Measurements from ENCODE around the gene SMG9.

SMG9 gene

GRCh38 chr19:43748685-43749084, 6.1 kb downstream of the SMG9 start:
- no peak for TF ChIP-seq CTCF (IDR thresholded peaks at IDR 0.05; ENCODE audit: low read depth, low read length, missing control alignments)
- H3K4me3 ChIP-seq (ENCODE audit: low read depth, low read length) = no peak overlapping the region

GRCh38 chr19:43748205-43748594, 6.6 kb downstream of the SMG9 start:
- no peak for DNase-seq (ENCODE audit: low read depth)
- no peak for TF ChIP-seq CTCF (IDR thresholded peaks at IDR 0.05; ENCODE audit: low read depth, low read length, missing control alignments)
- H3K4me3 ChIP-seq (ENCODE audit: low read depth, low read length) = no peak overlapping the region

More at GRCh38 chr19:43748685-43749084, 6.1 kb downstream of the SMG9 start:
- no peak for DNase-seq (ENCODE audit: low read depth)

- no peak for TF ChIP-seq CTCF (IDR thresholded peaks at IDR 0.05; ENCODE audit: low read depth, low read length, missing control alignments)
- no peak overlapping the region; the same call in 1 of the 2 replicates for H3K4me3 ChIP-seq (ENCODE audit: low read depth, low read length)
- no peak for DNase-seq (ENCODE audit: low read depth)
Measured at GRCh38 chr19:43747557-43748204, 7.1 kb downstream of the SMG9 start.

GRCh38 chr19:43743059-43743458, 11.7 kb downstream of the SMG9 start:
- no peak for TF ChIP-seq CTCF (IDR thresholded peaks at IDR 0.05; ENCODE audit: low read depth, low read length, missing control alignments)
- H3K4me3 ChIP-seq (ENCODE audit: low read depth, low read length) = no peak overlapping the region
- DNase-seq (ENCODE audit: low read depth) = no peak

- no peak overlapping the region for H3K4me3 ChIP-seq (ENCODE audit: low read depth, low read length)
- DNase-seq (ENCODE audit: low read depth) = no peak
- TF ChIP-seq CTCF (IDR thresholded peaks at IDR 0.05; ENCODE audit: low read depth, low read length, missing control alignments) = no peak
Measured at GRCh38 chr19:43741075-43741825, 13.5 kb downstream of the SMG9 start.

- no peak for TF ChIP-seq CTCF (IDR thresholded peaks at IDR 0.05; ENCODE audit: low read depth, low read length, missing control alignments)
- no peak overlapping the region for H3K4me3 ChIP-seq (ENCODE audit: low read depth, low read length)
- DNase-seq (ENCODE audit: low read depth) = no peak
Measured at GRCh38 chr19:43739439-43740235, 15.1 kb downstream of the SMG9 start.

Measured in GM12864 (cell line).